Adrenal gland (tissue), 5 donors: Measurements from ENCODE around the gene EFCAB12.
"Not testable (repeated sequence)": the region's sequence is repeated elsewhere in the genome, so short reads cannot be mapped to it uniquely, and the experiment has no call there.

Source experiments
- CTCF ChIP-seq, 6 experiments: fragments of 450-650 bp in 4 of 6; fragments of 200-600 bp in 2 of 6; sonication (generic) in 1 of 6; IDR thresholded peaks; 1 replicate in 5 of 6; 2 replicates in 1 of 6; pipeline versions ENCODE4 v1.5.1 to v1.8.0; 2016 to 2021; ENCODE audit warnings: antibody characterized with exemption in 6 of 6, mild to moderate bottlenecking in 2 of 6, moderate library complexity in 1 of 6
- POLR2A ChIP-seq, 2 donors: fragments of 450-650 bp; IDR thresholded peaks; one replicate each; pipeline ENCODE4 v1.6.1; 2017; ENCODE audit warnings: antibody characterized with exemption in 2 of 2, mild to moderate bottlenecking in 2 of 2, moderate library complexity in 1 of 2
- donor health status: DM: no; HTN: no; CAD: no.

- TF ChIP-seq CTCF, POLR2A (IDR thresholded peaks at IDR 0.05): not testable (repeated sequence)
Measured at GRCh38 chr3:129388791-129389571, 39.5 kb downstream of the EFCAB12 start.
